Stomach (tissue), 9 donors: Measurements from ENCODE around the gene BCL2L11. TPM values are rescaled to one million over a fixed set of nuclear protein-coding genes. Genes with fewer than 3 reads are reported as not detected.

ENCODE experiments used
- DNase-seq, 2 donors: peaks; one replicate each; pipeline versions ENCODE4 v3.0.0 to v3.0.0-alpha.2; 2013 to 2019
- H3K27ac ChIP-seq, 5 donors: fragments of 200-600 bp in 4 of 5; sonication (generic) in 4 of 5; one replicate each; pipeline ENCODE4 v1.5.1; 2013 to 2019; ENCODE audit warnings: mild to moderate bottlenecking in 1 of 5, moderate library complexity in 1 of 5
- H3K27me3 ChIP-seq, 3 donors: fragments of 200-600 bp; sonication (generic); one replicate each; pipeline ENCODE4 v1.5.1; 2017 to 2019; ENCODE audit warnings: mixed run types in 1 of 3
- H3K36me3 ChIP-seq, 4 donors: fragments of 200-600 bp; sonication (generic); 1 replicate in 3 of 4; 2 replicates in 1 of 4; pipeline ENCODE4 v1.5.1; 2016 to 2019
- H3K4me1 ChIP-seq, 4 donors: fragments of 200-600 bp; sonication (generic); one replicate each; pipeline ENCODE4 v1.5.1; 2016 to 2019
- H3K4me3 ChIP-seq, 4 donors: fragments of 200-600 bp; sonication (generic) in 3 of 4; one replicate each; pipeline ENCODE4 v1.5.1; 2016 to 2019; ENCODE audit warnings: mild to moderate bottlenecking in 1 of 4
- H3K9me3 ChIP-seq, 4 donors: fragments of 200-600 bp; sonication (generic); one replicate each; pipeline ENCODE4 v1.5.1; 2016 to 2019
- EP300 ChIP-seq: sonication (generic); formaldehyde crosslinking; IDR thresholded peaks from one replicate; pipeline ENCODE4 v1.6.1; 2017; ENCODE audit warnings: antibody characterized with exemption
- POLR2A ChIP-seq, 4 donors: fragments of 450-650 bp; IDR thresholded peaks; one replicate each; pipeline ENCODE4 v1.6.1; 2016; ENCODE audit warnings: antibody characterized with exemption in 4 of 4, control low read depth in 2 of 4, mild to moderate bottlenecking in 1 of 4, moderate library complexity in 1 of 4
- POLR2AphosphoS5 ChIP-seq, 3 donors: sonication (generic); formaldehyde crosslinking; IDR thresholded peaks; one replicate each; pipeline ENCODE4 v1.6.1; 2016; ENCODE audit warnings: antibody characterized with exemption in 3 of 3
- WGBS, 5 donors: extraction: QIAGEN DNeasy Blood & Tissue Kit in 3 of 5; methylation state at CpG; one replicate each; pipeline versions ENCODE4 v1.1.5 to v1.1.7; 2013 to 2018; 5-methylcytosine and 5-hydroxymethylcytosine counted together
- intact Hi-C: fragments of 100-400 bp; cut with DNase I; formaldehyde crosslinking; loops from one replicate; pipeline ENCODE4 v1.15.1; 2023; ENCODE audit warnings: low total_unique reads
- polyA plus RNA-seq, 3 donors: library from polyadenylated mRNA; stranded (reverse); fragments of 200-250 nt; gene quantifications; one replicate each; pipeline ENCODE4 v1.2.3, GENCODE V29; 2013
- total RNA-seq, 5 donors: library from RNA; depleted of rRNA; stranded (reverse); fragments of >200 nt; gene quantifications; one replicate each; pipeline versions ENCODE4 v1.1.0 to v1.2.3, GENCODE V29; 2014 to 2016
- TF ChIP-seq, protein P1 (sequence below), 7 experiments: fragments of 450-650 bp in 4 of 7; fragments of 200-600 bp in 3 of 7; sonication (generic) in 3 of 7; IDR thresholded peaks; one replicate each; pipeline ENCODE4 v1.5.1; 2016 to 2019; ENCODE audit warnings: antibody characterized with exemption in 7 of 7, control low read depth in 2 of 7, mild to moderate bottlenecking in 1 of 7
- donor health status: healthy with polysubstance abuse.
- donor health status: Bipolar disorder and iron deficiency.
- donor health status: healthy.

Gene BCL2L11
- total and polyA plus RNA-seq, 8 donors = 0.29 to 41.2 (median 4.8) TPM

DNA sequence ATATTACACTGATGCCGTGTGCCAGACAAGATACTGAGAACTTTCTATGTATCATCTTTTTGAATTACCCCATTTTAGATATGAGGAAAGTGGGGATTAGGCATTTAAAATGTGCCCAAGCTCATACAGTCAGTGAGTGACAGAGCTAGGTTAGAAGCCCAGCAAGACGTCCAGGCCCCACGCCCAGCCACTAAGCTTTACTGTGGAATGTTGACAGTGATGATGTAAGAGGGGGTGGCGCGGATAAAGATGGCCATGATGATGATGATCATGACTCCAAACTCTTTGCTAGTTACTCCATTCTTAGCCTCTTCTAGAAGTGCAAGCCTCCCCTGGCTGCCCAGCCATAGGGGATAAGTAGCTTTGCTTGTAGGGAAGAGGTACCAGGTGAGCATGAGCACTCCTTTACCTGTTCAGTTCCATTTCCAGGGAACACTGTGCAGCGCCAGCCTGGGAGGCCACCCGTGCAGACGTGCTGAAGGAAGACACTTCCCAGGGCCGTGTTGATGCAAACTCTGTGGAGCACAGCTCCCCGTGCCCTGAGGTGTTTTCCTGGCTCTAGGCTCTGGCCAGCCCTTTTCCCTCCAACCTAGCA is 65.5 kb downstream of the BCL2L11 start:
- peaks cover 4 to 19% (median 11%) of the 10 kb centered on the region in 4 donors for H3K4me1 ChIP-seq
- H3K9me3 ChIP-seq = no peaks in the 10 kb centered on the region
- intact Hi-C loops = no loop called here
- no peaks in the 10 kb centered on the region for H3K27me3 ChIP-seq
- no peaks in the 10 kb centered on the region for H3K36me3 ChIP-seq
- DNase-seq = no peak
- no peak overlapping the region for H3K4me3 ChIP-seq
- WGBS, 5 donors = 72 to 89% (median 82%) methylated on average over 10 of the region's 10 CpGs
- peak overlapping the region in 1 of 5 donors; percentile 58 for H3K27ac ChIP-seq
- TF ChIP-seq POLR2A (IDR thresholded peaks at IDR 0.05) = no peak
- TF ChIP-seq POLR2AphosphoS5 (IDR thresholded peaks at IDR 0.05) = no peak
- TF ChIP-seq EP300 = no peak
- TF ChIP-seq, protein P1, sequence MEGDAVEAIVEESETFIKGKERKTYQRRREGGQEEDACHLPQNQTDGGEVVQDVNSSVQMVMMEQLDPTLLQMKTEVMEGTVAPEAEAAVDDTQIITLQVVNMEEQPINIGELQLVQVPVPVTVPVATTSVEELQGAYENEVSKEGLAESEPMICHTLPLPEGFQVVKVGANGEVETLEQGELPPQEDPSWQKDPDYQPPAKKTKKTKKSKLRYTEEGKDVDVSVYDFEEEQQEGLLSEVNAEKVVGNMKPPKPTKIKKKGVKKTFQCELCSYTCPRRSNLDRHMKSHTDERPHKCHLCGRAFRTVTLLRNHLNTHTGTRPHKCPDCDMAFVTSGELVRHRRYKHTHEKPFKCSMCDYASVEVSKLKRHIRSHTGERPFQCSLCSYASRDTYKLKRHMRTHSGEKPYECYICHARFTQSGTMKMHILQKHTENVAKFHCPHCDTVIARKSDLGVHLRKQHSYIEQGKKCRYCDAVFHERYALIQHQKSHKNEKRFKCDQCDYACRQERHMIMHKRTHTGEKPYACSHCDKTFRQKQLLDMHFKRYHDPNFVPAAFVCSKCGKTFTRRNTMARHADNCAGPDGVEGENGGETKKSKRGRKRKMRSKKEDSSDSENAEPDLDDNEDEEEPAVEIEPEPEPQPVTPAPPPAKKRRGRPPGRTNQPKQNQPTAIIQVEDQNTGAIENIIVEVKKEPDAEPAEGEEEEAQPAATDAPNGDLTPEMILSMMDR (IDR thresholded peaks at IDR 0.05) = no peak

DNA sequence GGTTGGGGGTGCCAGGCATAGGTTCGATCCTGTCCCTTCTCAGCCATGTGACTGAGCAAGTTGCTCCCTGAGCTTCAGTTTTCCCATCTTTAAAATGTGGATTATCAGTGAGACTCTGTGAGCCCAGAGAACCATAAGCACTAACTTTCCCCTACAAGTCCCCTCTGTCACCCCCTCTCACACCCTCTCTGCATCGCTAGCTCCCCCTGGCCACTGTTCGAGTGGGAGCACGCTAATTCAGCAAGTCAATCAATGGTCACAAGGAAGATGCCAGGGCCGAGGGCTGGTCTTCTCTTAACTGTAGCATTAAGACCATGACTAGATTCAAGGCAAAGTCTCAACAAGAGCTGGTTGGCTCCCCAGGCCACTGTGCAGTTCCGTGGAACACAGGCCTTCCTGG is 66.2 kb downstream of the BCL2L11 start:
- H3K4me3 ChIP-seq = no peak overlapping the region
- H3K27ac ChIP-seq = no peak overlapping the region
- no peaks in the 10 kb centered on the region for H3K27me3 ChIP-seq
- TF ChIP-seq POLR2AphosphoS5 (IDR thresholded peaks at IDR 0.05) (no peak), POLR2A (IDR thresholded peaks at IDR 0.05) (no peak), EP300 (no peak)
- TF ChIP-seq, protein P1 (IDR thresholded peaks at IDR 0.05) = no peak
- peaks cover 4 to 19% (median 11%) of the 10 kb centered on the region in 4 donors for H3K4me1 ChIP-seq
- no peak for DNase-seq
- no peaks in the 10 kb centered on the region for H3K36me3 ChIP-seq
- 88 to 99% (median 95%) methylated on average over 6 of the region's 6 CpGs for WGBS, 5 donors
- no peaks in the 10 kb centered on the region for H3K9me3 ChIP-seq
- intact Hi-C loops = no loop called here

DNA sequence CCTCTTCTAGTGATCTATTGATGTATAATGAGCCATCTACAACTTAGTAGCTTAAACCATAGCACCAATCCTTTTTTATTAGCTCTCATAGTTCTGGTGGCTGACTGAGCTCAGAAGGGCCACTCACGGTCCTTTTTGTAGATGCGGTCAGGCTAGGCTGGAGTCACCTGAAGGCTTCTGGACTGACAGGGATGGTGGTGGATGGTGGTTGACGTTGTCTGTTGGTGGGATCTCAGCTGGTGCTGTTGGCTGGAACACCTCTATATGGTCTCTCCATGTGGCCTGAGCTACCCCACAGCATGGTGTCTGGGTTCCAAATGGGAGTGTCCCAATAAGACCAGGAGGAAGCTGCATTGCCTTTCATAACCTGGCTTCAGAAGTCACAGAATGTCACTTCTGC is 68.0 kb downstream of the BCL2L11 start:
- TF ChIP-seq EP300 (no peak), POLR2A (IDR thresholded peaks at IDR 0.05) (no peak), POLR2AphosphoS5 (IDR thresholded peaks at IDR 0.05) (no peak)
- TF ChIP-seq, protein P1 (IDR thresholded peaks at IDR 0.05) = no peak
- no peak for DNase-seq
- H3K27me3 ChIP-seq = no peaks in the 10 kb centered on the region
- H3K4me3 ChIP-seq = no peak overlapping the region
- H3K36me3 ChIP-seq = no peaks in the 10 kb centered on the region
- H3K9me3 ChIP-seq = no peaks in the 10 kb centered on the region
- no peak overlapping the region for H3K27ac ChIP-seq
- intact Hi-C loops = no loop called here
- WGBS, 5 donors = 93 to 100% (median 98%) methylated on average over 3 of the region's 3 CpGs
- peaks cover 4 to 19% (median 11%) of the 10 kb centered on the region in 4 donors for H3K4me1 ChIP-seq

DNA sequence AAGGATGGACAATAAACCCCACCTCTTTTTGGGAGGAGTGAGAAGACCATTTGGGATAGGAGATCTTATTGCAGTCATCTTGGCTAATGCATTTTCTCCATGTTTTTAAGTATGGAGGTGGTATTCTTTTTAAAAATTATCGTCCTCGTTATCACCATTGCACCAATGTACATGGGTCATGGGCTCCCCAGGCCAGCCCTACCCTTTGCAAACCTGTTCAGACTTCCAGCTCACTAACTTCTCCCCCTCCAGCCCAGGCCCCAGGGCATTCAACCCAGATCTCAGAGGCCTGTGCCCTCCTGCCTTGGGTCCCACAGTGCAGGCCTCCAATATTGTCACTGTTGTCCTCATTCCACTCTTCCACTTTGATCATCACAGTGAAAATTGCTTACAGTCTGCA is 68.4 kb downstream of the BCL2L11 start:
- Histone ChIP-seq H3K4me1 (peaks cover 4 to 19% (median 11%) of the 10 kb centered on the region in 4 donors), H3K27me3 (no peaks in the 10 kb centered on the region), H3K9me3 (no peaks in the 10 kb centered on the region), H3K27ac (no peak overlapping the region), H3K36me3 (no peaks in the 10 kb centered on the region), H3K4me3 (no peak overlapping the region)
- no peak for DNase-seq
- TF ChIP-seq POLR2AphosphoS5 (IDR thresholded peaks at IDR 0.05) (no peak), POLR2A (IDR thresholded peaks at IDR 0.05) (no peak), EP300 (no peak)
- TF ChIP-seq, protein P1 (IDR thresholded peaks at IDR 0.05) = no peak
- intact Hi-C loops = no loop called here
- WGBS, 5 donors = 79 to 97% (median 96%) methylated on average over 2 of the region's 2 CpGs
